GM18868 (cell line): Measurements from ENCODE around the gene SNTG2.

Experiments used
- ATAC-seq: cut with Tn5 transposase; IDR thresholded peaks from one replicate; pipeline ENCODE4 v1.9.1; 2021; ENCODE audit warnings: mild to moderate bottlenecking, moderate library complexity; ENCODE audit not compliant: unreplicated experiment

The SNTG2 gene

DNA sequence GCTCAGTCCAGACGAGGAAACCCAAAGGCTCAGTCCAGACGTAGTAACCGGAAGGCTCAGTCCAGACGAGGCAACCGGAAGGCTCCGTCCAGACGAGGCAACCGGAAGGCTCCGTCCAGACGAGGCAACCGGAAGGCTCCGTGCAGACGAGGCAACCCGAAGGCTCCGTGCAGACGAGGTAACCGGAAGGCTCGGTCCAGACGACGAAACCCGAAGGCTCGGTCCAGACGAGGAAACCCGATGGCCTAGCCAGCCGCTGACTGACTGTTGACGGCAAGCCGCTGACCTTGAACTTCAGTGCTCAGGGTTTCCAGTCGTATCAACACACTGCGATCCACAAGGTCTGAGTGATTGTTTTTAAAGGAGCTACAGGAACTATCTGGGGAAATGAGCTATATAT lies 312.0 kb downstream of the SNTG2 start:
- no peak for ATAC-seq

GRCh38 chr2:1265454-1265853 lies 314.8 kb downstream of the SNTG2 start:
- ATAC-seq: no peak

DNA sequence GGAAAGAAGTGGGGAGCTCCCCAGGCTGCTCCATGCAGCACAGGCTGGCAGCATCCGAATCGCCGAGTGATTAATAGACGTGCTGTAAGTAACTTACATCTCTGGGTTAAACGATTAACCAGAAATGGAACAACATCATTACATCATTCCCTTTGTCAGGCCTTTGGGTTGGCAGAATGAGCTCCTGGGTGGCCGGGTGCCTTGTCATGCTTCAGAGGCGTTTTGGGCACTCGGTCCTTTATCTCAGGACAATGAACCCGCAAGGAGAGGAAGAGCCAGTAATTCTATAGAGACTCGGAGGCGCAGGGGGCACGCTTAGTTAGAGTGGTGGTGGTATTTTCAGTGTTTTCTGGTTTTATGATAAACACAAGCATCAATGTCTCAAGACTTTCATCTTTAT lies 315.7 kb downstream of the SNTG2 start:
- ATAC-seq: no peak

DNA sequence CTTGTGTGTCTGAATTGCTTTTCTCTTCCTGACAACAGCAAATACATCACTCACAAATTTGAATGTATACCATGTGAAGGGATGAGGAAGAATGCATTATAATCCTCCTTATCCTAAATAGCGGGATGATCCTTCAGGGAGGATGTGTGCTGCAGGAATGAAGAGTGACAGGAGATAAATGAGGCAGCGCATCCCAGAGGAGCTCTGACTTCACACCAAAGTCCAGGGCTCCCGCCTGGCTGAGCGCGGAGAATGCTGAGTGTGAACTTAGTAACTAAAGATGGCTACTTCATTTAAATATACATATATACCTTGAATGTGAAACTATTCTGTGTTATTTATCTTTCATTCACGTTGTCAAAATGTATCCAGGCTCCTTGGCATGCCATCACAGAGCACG lies 317.4 kb downstream of the SNTG2 start:
- ATAC-seq: no peak

GRCh38 chr2:1269812-1270211 lies 319.2 kb downstream of the SNTG2 start:
- no peak for ATAC-seq

GRCh38 chr2:1272835-1273234 lies 322.2 kb downstream of the SNTG2 start:
- no peak for ATAC-seq

DNA sequence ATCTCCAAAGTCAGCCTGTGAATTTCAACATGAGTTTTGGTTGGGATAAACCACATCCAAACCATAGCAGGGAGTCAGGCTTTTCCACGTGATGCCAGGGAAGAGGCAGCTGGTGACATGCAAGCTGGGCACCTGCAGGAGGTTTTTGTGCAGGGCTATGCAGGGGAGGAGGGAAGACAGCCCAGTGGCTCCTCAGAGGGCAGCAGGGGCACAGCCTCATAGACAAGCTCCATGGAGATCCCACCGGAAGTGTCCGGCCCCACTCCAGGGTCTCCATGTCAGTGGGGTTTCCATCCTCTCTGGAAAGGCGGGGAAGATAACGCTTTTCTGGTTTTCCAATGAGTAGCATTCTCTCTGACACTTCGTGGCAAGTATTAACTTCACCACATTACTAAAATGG lies 327.0 kb downstream of the SNTG2 start:
- no peak for ATAC-seq

- no peak for ATAC-seq
These were observed 327.5 kb downstream of the SNTG2 start for GRCh38 chr2:1278125-1278524.

GRCh38 chr2:1278861-1279260 lies 328.2 kb downstream of the SNTG2 start:
- ATAC-seq: no peak

DNA sequence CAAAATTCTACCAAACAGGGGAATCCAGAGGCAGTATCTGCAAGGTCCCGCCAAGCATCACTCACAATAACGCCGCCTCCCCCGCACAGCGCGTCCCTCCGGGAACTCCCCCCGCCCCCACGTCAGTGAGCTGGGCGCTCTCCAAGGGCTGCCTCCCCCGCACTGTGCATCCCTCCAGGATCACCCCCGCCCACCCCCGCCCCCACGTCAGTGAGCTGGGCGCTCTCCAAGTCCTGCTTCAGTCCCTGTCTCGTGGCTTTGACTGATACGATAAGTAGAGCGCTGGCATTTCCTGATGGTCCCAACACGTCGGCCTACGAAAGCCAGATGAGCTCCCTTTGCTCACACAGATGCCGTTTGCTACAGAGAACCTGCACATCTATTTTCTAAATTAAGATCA lies 331.9 kb downstream of the SNTG2 start:
- no peak for ATAC-seq

- ATAC-seq: no peak
These were observed 332.6 kb downstream of the SNTG2 start for GRCh38 chr2:1283020-1283801.

DNA sequence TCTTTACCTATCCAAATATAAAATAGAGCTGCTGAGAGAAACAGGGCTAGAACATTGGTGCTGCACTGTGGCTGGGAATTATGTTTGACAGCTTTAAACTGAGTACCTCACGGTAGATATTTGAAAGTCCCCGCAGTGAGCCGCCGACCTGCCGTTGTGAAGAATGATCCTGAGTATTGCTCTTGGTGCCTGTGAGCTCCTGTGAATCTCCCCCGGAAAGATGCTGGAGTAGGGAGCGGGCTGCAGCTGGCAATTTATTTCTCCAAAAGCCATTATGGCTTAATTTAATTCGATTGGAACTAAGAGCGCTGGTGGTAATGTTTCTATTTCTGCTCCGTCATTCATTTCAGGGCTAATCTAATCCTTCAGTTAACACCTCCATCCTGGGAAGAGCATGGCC lies 333.2 kb downstream of the SNTG2 start:
- ATAC-seq: no peak

DNA sequence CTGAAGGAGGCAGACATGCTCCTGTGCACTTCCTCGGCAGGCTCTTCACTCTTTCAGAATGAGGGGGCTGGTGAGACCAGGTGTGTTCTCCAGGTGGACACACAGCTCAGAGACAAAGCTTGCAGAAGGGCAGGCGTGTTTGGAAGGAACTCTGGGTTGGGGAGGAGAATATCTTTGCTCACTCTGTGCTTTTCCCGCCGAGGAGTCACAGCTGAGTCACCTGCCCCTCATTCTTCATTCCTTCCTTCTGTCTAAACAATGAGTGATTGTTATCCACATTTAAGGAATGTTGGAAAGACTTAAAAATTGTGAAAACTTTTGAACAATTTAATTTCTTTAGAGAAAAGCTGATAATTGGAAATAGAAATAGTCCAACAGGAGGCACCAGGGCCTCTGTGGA lies 336.3 kb downstream of the SNTG2 start:
- no peak for ATAC-seq

- ATAC-seq: no peak
These were observed 336.8 kb downstream of the SNTG2 start for GRCh38 chr2:1287427-1287826.

- ATAC-seq: no peak
These were observed 344.3 kb downstream of the SNTG2 start for GRCh38 chr2:1294900-1295299.

DNA sequence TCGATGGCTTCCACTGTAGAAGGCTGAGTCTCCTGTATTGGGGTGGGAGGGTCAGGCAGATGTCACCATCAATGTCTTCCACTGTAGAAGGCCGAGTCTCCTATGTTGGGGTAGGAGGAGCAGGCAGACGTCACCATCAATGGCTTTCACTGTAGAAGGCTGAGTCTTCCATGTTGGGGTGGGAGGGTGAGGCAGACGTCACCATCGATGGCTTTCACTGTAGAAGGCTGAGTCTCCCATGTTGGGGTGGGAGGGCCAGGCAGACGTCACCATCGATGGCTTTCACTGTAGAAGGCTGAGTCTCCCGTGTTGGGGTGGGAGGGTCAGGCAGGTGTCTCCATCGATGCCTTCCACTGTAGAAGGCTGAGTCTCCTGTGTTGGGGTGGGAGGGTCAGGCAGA lies 345.1 kb downstream of the SNTG2 start:
- no peak for ATAC-seq

- no peak for ATAC-seq
These were observed 346.9 kb downstream of the SNTG2 start for GRCh38 chr2:1297372-1298159.

DNA sequence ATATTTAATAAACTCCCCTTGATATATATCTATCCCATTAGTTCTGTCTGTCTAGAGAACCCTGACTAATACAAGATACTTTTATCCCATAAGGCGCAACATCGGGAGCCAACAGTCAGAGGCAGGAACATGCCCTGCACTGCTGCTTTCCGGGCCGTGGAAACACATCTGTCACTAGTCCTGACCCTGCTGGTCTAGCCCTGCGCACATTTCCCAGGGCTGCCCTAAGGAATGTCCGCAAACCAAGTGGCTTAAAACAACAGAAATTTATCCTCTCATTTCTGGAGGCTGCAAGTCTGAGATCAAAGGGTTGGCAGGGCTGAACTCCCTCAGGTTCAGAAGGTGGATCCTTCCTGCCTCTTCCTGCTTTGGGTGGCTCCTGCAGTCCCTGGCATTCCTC lies 348.4 kb downstream of the SNTG2 start:
- ATAC-seq: no peak

DNA sequence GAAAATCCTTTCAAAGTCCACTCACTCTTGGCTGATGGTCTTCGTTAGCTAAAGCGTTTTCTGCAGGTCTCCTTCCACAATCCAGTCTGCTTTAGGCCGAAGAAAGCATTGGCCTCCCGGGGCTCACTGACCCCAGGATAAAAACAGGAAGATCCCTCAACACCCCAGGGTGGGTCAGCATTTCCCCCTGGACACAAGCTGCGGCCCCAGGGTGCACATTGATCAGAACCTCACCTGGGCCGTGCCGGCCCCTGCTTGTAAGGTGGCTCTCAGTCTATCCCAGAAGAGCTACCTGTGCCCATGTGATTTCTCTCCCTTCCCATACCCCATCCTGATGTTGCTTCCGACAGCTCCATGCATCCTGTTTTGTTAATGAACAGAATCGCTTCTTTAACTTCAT lies 349.6 kb downstream of the SNTG2 start:
- no peak for ATAC-seq

DNA sequence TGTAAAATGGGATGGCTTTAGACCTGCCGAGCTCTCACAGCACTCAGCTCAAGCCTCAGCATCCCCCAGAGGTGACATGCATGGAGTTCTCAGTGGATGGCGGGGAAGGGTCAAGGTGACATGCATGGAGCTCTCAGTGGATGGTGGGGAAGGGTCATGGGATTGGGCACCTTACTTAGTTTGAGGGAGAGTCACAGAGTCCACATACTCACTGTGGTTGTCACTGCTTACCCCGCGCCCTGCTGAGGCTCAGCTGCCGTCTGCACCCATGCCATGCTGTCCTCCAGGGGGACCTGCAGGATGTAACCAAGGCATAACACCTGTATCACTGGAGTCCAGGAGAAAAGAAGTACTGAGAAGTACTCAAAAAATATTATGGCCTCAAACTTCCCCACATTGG lies 350.4 kb downstream of the SNTG2 start:
- ATAC-seq: no peak

DNA sequence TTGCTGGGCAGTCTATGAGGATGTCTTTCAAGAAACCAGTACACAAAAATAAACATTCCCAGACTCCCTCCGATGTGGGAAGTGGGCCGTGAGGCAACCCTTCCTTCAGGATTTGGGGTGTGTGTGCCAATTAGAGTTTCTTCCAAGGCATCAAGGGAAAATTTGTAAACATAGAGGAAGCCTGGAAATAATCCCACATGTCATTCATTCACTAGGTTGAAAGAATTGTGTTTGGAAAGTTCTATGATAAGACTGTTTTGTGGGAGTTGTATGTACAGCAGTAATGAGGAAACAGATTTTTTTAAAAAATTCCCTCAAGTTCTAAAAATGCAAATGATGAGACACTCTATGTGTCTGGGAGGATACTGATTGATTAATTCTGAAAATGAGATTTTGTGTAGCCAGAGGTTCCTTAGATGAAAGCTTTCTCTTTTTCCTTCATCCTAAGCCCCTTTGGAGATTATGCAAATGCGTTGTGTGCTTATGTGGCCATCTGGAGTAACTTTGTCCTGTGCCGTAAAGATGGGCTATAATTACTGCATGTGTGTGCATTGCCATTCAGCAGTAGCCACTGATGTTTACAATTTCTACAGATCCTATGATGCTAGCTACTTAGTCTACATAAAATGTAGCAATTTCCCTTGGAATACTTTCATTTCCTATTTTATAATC lies 354.8 kb downstream of the SNTG2 start:
- no peak for ATAC-seq
